ENCODE data around the gene TMEM154. TPM values are rescaled to one million over a fixed set of nuclear protein-coding genes. Genes with fewer than 3 reads are reported as not detected.

The TMEM154 gene
- total and polyA plus RNA-seq, 12 donors: 0.10 to 3.6 (median 0.33) TPM; not detected in 1

- intact Hi-C loops (cut with DNase I): no loop called here
- H3K4me1 ChIP-seq (replicated peaks in 1 of 2): no peaks in the 10 kb centered on the region
- no peak for DNase-seq
- TF ChIP-seq POLR2A (IDR thresholded peaks at IDR 0.05) (no peak), CTCF (IDR thresholded peaks at IDR 0.05) (no peak)
- H3K9me3 ChIP-seq (replicated peaks in 1 of 3): peaks cover 0 to 10% (median 6%) of the 10 kb centered on the region in 3 donors
- no peaks in the 10 kb centered on the region for H3K27me3 ChIP-seq
- H3K36me3 ChIP-seq (replicated peaks in 1 of 2): no peaks in the 10 kb centered on the region
- H3K4me3 ChIP-seq: no peak overlapping the region
- 70 to 75% (median 74%) methylated on average over 5 of the region's 5 CpGs for WGBS, 4 donors
- no peak overlapping the region for H3K27ac ChIP-seq
These were observed 19.3 kb downstream of the TMEM154 start for GRCh38 chr4:152660526-152660925.

- H3K27me3 ChIP-seq: no peaks in the 10 kb centered on the region
- WGBS, 4 donors: 68 to 89% (median 75%) methylated on average over 4 of the region's 4 CpGs
- intact Hi-C loops (cut with DNase I): no loop called here
- no peaks in the 10 kb centered on the region for H3K36me3 ChIP-seq (replicated peaks in 1 of 2)
- TF ChIP-seq POLR2A (IDR thresholded peaks at IDR 0.05): no peak
- TF ChIP-seq CTCF (IDR thresholded peaks at IDR 0.05): no peak
- no peak overlapping the region for H3K4me3 ChIP-seq
- H3K4me1 ChIP-seq (replicated peaks in 1 of 2): no peaks in the 10 kb centered on the region
- no peak for DNase-seq
- no peak overlapping the region for H3K27ac ChIP-seq
- peaks cover 0 to 10% (median 6%) of the 10 kb centered on the region in 3 donors for H3K9me3 ChIP-seq (replicated peaks in 1 of 3)
These were observed 20.0 kb downstream of the TMEM154 start for GRCh38 chr4:152659806-152660205.

GRCh38 chr4:152657657-152658056 is 22.1 kb downstream of the TMEM154 start:
- WGBS, 4 donors: 77 to 84% (median 84%) methylated on average over 2 of the region's 2 CpGs
- Histone ChIP-seq H3K27me3 (no peaks in the 10 kb centered on the region), H3K9me3 (replicated peaks in 1 of 3) (peaks cover 0 to 10% (median 6%) of the 10 kb centered on the region in 3 donors), H3K36me3 (replicated peaks in 1 of 2) (no peaks in the 10 kb centered on the region), H3K4me3 (no peak overlapping the region), H3K4me1 (replicated peaks in 1 of 2) (no peaks in the 10 kb centered on the region), H3K27ac (no peak overlapping the region)
- intact Hi-C loops (cut with DNase I): no loop called here
- no peak for TF ChIP-seq POLR2A (IDR thresholded peaks at IDR 0.05)
- TF ChIP-seq CTCF (IDR thresholded peaks at IDR 0.05): no peak
- DNase-seq: no peak

GRCh38 chr4:152655272-152656129 is 24.3 kb downstream of the TMEM154 start:
- TF ChIP-seq CTCF (IDR thresholded peaks at IDR 0.05): no peak
- 43 to 69% (median 59%) methylated on average over 1 to 7 of the region's 7 CpGs for WGBS, 4 donors

More at GRCh38 chr4:152655272-152656129, 24.3 kb downstream of the TMEM154 start:
- peak in 1 of 7 donors; percentile 28 for DNase-seq
- no peaks in the 10 kb centered on the region for H3K36me3 ChIP-seq (replicated peaks in 1 of 2)
- intact Hi-C loops (cut with DNase I): no loop called here
- no peaks in the 10 kb centered on the region for H3K27me3 ChIP-seq
- H3K4me1 ChIP-seq (replicated peaks in 1 of 2): no peaks in the 10 kb centered on the region
- no peak overlapping the region for H3K4me3 ChIP-seq
- H3K27ac ChIP-seq: no peak overlapping the region
- H3K9me3 ChIP-seq (replicated peaks in 1 of 3): peaks cover 0 to 10% (median 6%) of the 10 kb centered on the region in 3 donors
